ENCODE measurements around the gene EYA2. TPM values are rescaled to one million over a fixed set of nuclear protein-coding genes. Genes with fewer than 3 reads are reported as not detected.

The EYA2 gene
- polyA plus RNA-seq, 1 donor (not counting 4 experiments of a cell fraction or from before 2014, with no cell fraction given) = not detected

DNA sequence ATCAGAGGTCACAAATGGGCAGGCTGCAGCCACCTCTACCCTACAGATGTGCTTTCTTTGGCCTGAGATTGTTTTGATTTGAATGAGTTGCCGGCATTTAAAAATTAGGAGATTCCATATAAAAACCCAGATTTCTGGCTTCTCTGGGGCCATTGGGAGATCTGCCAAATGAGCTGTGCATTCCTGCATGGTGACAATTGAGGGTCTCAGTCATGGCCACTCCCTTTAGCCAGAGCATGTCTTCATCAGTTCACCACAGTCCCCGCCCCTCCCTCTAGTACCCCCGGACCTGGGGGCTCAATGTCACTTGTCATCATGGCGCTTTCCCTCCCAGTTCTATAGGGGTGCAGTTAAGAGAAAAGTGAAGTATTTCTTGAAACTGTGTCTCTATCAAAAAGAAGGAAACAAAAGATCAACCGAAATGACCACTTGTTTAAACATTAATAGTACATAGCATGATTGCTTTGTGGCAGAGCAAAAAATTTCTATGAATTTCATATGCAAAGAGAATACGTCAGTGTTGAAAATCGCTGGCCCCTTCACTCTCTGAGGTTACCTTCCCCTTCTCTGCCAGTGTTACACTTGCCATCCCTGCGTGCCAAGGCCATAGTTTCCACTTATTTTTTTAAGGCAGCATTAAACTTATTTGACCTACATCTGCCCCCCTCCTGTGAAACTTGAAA lies 21.1 kb downstream of the EYA2 start:
- TF ChIP-seq, protein P1, sequence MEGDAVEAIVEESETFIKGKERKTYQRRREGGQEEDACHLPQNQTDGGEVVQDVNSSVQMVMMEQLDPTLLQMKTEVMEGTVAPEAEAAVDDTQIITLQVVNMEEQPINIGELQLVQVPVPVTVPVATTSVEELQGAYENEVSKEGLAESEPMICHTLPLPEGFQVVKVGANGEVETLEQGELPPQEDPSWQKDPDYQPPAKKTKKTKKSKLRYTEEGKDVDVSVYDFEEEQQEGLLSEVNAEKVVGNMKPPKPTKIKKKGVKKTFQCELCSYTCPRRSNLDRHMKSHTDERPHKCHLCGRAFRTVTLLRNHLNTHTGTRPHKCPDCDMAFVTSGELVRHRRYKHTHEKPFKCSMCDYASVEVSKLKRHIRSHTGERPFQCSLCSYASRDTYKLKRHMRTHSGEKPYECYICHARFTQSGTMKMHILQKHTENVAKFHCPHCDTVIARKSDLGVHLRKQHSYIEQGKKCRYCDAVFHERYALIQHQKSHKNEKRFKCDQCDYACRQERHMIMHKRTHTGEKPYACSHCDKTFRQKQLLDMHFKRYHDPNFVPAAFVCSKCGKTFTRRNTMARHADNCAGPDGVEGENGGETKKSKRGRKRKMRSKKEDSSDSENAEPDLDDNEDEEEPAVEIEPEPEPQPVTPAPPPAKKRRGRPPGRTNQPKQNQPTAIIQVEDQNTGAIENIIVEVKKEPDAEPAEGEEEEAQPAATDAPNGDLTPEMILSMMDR (optimal IDR thresholded peaks at IDR 0.05 in 1 of 3, IDR thresholded peaks at IDR 0.05 in 1 of 3, conservative IDR thresholded peaks at IDR 0.05 in 1 of 3; ENCODE audit: extremely low read depth in 1 of 3, insufficient read depth in 2 of 3, low read length in 3 of 3) = no peak
- no peak for TF ChIP-seq EZH2 (IDR thresholded peaks at IDR 0.05; ENCODE audit: low read length)
- Histone ChIP-seq H3K36me3 (ENCODE audit: control insufficient read depth in 2 of 2, extremely low read depth in 1 of 2, insufficient read depth in 2 of 2, low read length in 2 of 2) (no peaks in the 10 kb centered on the region), H3K27ac (ENCODE audit: control insufficient read depth, insufficient read depth, low read length) (no peak overlapping the region), H4K20me1 (ENCODE audit: control insufficient read depth, extremely low read depth, insufficient read depth, low read length) (no peaks in the 10 kb centered on the region), H3K79me2 (ENCODE audit: control insufficient read depth, insufficient read depth, low read length) (no peaks in the 10 kb centered on the region), H3K9ac (ENCODE audit: control insufficient read depth, extremely low read depth, insufficient read depth, low read length) (no peak overlapping the region), H3K4me1 (ENCODE audit: control insufficient read depth, extremely low read depth, insufficient read depth, low read length) (no peaks in the 10 kb centered on the region), H3K9me1 (ENCODE audit: control insufficient read depth, extremely low read depth, insufficient read depth, low read length) (no peaks in the 10 kb centered on the region), H3K27me3 (ENCODE audit: control insufficient read depth, extremely low read depth, insufficient read depth, low read length) (no peaks in the 10 kb centered on the region), H3K4me2 (ENCODE audit: control insufficient read depth, extremely low read depth, insufficient read depth, low read depth, low read length) (no peak overlapping the region), H3K4me3 (ENCODE audit: control insufficient read depth in 2 of 3, extremely low read depth in 1 of 3, insufficient read depth in 2 of 3, low read depth in 1 of 3, low read length in 3 of 3) (no peak overlapping the region), H2AFZ (ENCODE audit: control insufficient read depth, low read length) (no peak overlapping the region), H3K9me3 (ENCODE audit: control insufficient read depth, low read depth, low read length) (no peaks in the 10 kb centered on the region)
- dilution Hi-C loops (cut with MboI; ENCODE audit: extremely low pct_ligation_motif_present, low sequenced_read_pairs) = no loop called here
- FAIRE-seq = no peak
- no peak for DNase-seq (ENCODE audit: low read depth, low spot score)

DNA sequence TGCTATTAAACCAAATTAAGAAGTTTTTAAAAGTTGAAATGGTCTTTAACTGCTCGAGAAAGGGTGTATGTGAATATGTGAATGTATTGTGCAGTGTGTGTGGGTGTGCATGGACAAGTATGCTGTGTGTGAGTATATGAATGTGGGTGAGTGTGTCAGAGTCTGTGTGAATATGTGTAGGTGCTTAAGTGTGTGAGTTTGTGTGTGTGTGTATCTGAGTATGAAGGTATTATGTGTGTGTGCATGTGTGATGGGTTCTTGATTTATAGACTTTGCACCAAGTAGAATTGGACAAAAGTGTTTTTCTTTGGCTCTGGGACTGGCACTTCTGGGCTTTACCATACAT lies 21.6 kb downstream of the EYA2 start:
- H3K4me2 ChIP-seq (ENCODE audit: control insufficient read depth, extremely low read depth, insufficient read depth, low read depth, low read length) = no peak overlapping the region
- DNase-seq (ENCODE audit: low read depth, low spot score) = no peak
- no peak overlapping the region for H3K27ac ChIP-seq (ENCODE audit: control insufficient read depth, insufficient read depth, low read length)
- H4K20me1 ChIP-seq (ENCODE audit: control insufficient read depth, extremely low read depth, insufficient read depth, low read length) = no peaks in the 10 kb centered on the region
- TF ChIP-seq EZH2 (IDR thresholded peaks at IDR 0.05; ENCODE audit: low read length) = no peak
- TF ChIP-seq, protein P1 (optimal IDR thresholded peaks at IDR 0.05 in 1 of 3, IDR thresholded peaks at IDR 0.05 in 1 of 3, conservative IDR thresholded peaks at IDR 0.05 in 1 of 3; ENCODE audit: extremely low read depth in 1 of 3, insufficient read depth in 2 of 3, low read length in 3 of 3) = no peak
- FAIRE-seq = no peak
- H3K79me2 ChIP-seq (ENCODE audit: control insufficient read depth, insufficient read depth, low read length) = no peaks in the 10 kb centered on the region
- no peaks in the 10 kb centered on the region for H3K9me1 ChIP-seq (ENCODE audit: control insufficient read depth, extremely low read depth, insufficient read depth, low read length)
- no peaks in the 10 kb centered on the region for H3K9me3 ChIP-seq (ENCODE audit: control insufficient read depth, low read depth, low read length)
- no peak overlapping the region for H3K9ac ChIP-seq (ENCODE audit: control insufficient read depth, extremely low read depth, insufficient read depth, low read length)
- dilution Hi-C loops (cut with MboI; ENCODE audit: extremely low pct_ligation_motif_present, low sequenced_read_pairs) = no loop called here
- H2AFZ ChIP-seq (ENCODE audit: control insufficient read depth, low read length) = no peak overlapping the region
- H3K36me3 ChIP-seq (ENCODE audit: control insufficient read depth in 2 of 2, extremely low read depth in 1 of 2, insufficient read depth in 2 of 2, low read length in 2 of 2) = no peaks in the 10 kb centered on the region
- no peaks in the 10 kb centered on the region for H3K27me3 ChIP-seq (ENCODE audit: control insufficient read depth, extremely low read depth, insufficient read depth, low read length)
- no peak overlapping the region for H3K4me3 ChIP-seq (ENCODE audit: control insufficient read depth in 2 of 3, extremely low read depth in 1 of 3, insufficient read depth in 2 of 3, low read depth in 1 of 3, low read length in 3 of 3)
- no peaks in the 10 kb centered on the region for H3K4me1 ChIP-seq (ENCODE audit: control insufficient read depth, extremely low read depth, insufficient read depth, low read length)
